Aorta (tissue), 5 donors: Measurements from ENCODE around the gene PTPRN2. TPM values are rescaled to one million over a fixed set of nuclear protein-coding genes. Genes with fewer than 3 reads are reported as not detected.
"Not testable (repeated sequence)": the region's sequence is repeated elsewhere in the genome, so short reads cannot be mapped to it uniquely, and the experiment has no call there.

Experiments used
- ATAC-seq: fragments of 200-7000 bp; cut with Tn5 transposase; one replicate; pipeline ENCODE4 v1.9.1; 2022; ENCODE audit warnings: moderate library complexity; ENCODE audit not compliant: low FRiP score
- DNase-seq, 2 donors: peaks; one replicate each; pipeline ENCODE4 v3.0.0-alpha.2; 2020
- H3K27ac ChIP-seq, 2 donors: one replicate each; pipeline ENCODE4 v1.5.1; 2013; ENCODE audit warnings: low read length in 2 of 2, mild to moderate bottlenecking in 2 of 2, moderate library complexity in 2 of 2, control low read depth in 1 of 2, inconsistent platforms in 1 of 2, low read depth in 1 of 2
- H3K27me3 ChIP-seq, 2 donors: one replicate each; pipeline ENCODE4 v1.6.1; 2013; ENCODE audit warnings: control low read depth in 1 of 2, low read length in 1 of 2, mild to moderate bottlenecking in 1 of 2, moderate library complexity in 1 of 2; ENCODE audit not compliant: insufficient read depth in 2 of 2, control insufficient read depth in 1 of 2
- H3K36me3 ChIP-seq, 2 donors: one replicate each; pipeline ENCODE4 v1.6.1; 2013; ENCODE audit warnings: control low read depth in 1 of 2, low read length in 1 of 2, mild to moderate bottlenecking in 1 of 2; ENCODE audit not compliant: insufficient read depth in 2 of 2, control insufficient read depth in 1 of 2
- H3K4me1 ChIP-seq, 2 donors: one replicate each; pipeline ENCODE4 v1.6.1; 2013; ENCODE audit warnings: low read length in 2 of 2, control low read depth in 1 of 2, mild to moderate bottlenecking in 1 of 2, moderate library complexity in 1 of 2; ENCODE audit not compliant: insufficient read depth in 2 of 2, control insufficient read depth in 1 of 2
- H3K4me3 ChIP-seq, 2 donors: one replicate each; pipeline ENCODE4 v1.5.1; 2013; ENCODE audit warnings: low read length in 2 of 2, control low read depth in 1 of 2, mild to moderate bottlenecking in 1 of 2
- H3K9me3 ChIP-seq: one replicate; pipeline ENCODE4 v1.6.1; 2013; ENCODE audit warnings: mild to moderate bottlenecking, low read length; ENCODE audit not compliant: control insufficient read depth
- WGBS, 2 donors: extraction: QIAGEN DNeasy Blood & Tissue Kit; methylation state at CpG; one replicate each; pipeline ENCODE4 v1.1.7; 2013; 5-methylcytosine and 5-hydroxymethylcytosine counted together
- intact Hi-C, 2 donors: fragments of 100-400 bp; cut with DNase I; formaldehyde crosslinking; loops; one replicate each; pipeline versions ENCODE4 v1.14.2 to v1.15.0; 2022
- polyA plus RNA-seq, 2 donors: library from polyadenylated mRNA; stranded (reverse); fragments of 200-250 nt; gene quantifications; one replicate each; pipeline ENCODE4 v1.2.3, GENCODE V29; 2013
- total RNA-seq, 2 donors: library from RNA; stranded (reverse); fragmentation: NEBNext Ultra II Directional; extraction: Animal tissue kit (Norgen Biotek cat#: 25700); gene quantifications; one replicate each; pipeline ENCODE4 v1.2.1, GENCODE V29; 2021
- donor health status: healthy with polysubstance abuse.
- donor health status: Bipolar disorder and iron deficiency.
- donor health status: DM: no; HTN: no; CAD: no.
- donor health status: DM: no; HTN: no; CAD: no.
- donor health status: DM: yes; HTN: yes; CAD: no.

PTPRN2 gene
- total and polyA plus RNA-seq, 4 donors: 0.67 to 3.3 (median 1.4) TPM

DNA sequence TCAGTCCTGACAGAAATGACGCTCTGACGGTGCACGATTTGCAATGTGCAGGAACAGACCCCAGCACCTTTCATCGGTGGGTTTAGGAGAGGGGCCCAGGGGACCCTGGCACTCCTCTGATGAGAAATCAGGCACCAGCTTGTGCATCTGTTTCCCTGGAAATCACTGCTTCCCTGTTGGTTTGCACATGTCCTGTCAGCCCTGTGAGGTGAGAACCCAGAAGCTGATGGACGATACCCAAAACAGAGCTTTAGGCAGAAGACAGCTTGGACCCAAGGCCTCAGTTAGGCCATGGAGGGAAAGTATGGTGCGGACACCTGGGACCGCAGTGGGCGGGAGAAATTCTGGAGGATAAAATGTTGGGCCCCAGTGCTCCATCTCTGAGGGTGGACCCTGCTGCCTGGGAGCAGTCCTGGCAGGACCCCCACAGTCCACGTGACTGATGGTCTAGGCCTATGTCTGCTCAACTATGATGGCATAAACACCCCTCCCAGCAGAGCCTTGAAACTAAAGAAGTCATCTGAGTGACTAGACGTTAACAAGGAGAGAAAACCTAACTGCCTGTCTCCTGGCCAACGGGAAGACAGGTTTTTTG is 242.8 kb downstream of the PTPRN2 start:
- H3K27me3 ChIP-seq: no peaks in the 10 kb centered on the region
- WGBS, 2 donors: 78 to 86% methylated on average over 11 of the region's 11 CpGs
- H3K9me3 ChIP-seq: no peaks in the 10 kb centered on the region
- ATAC-seq: no peak
- no peaks in the 10 kb centered on the region for H3K4me1 ChIP-seq
- H3K4me3 ChIP-seq: no peak overlapping the region
- intact Hi-C loops: no loop called here
- no peak overlapping the region for H3K27ac ChIP-seq
- no peaks in the 10 kb centered on the region for H3K36me3 ChIP-seq
- no peak for DNase-seq

GRCh38 chr7:158343936-158344455 is 243.6 kb downstream of the PTPRN2 start:
- no peak for ATAC-seq
- H3K9me3 ChIP-seq: no peaks in the 10 kb centered on the region
- no peaks in the 10 kb centered on the region for H3K36me3 ChIP-seq
- H3K4me1 ChIP-seq: no peaks in the 10 kb centered on the region
- DNase-seq: no peak
- H3K27me3 ChIP-seq: no peaks in the 10 kb centered on the region
- intact Hi-C loops: no loop called here
- 78 to 79% methylated on average over 10 of the region's 10 CpGs for WGBS, 2 donors
- H3K27ac ChIP-seq: no peak overlapping the region
- H3K4me3 ChIP-seq: no peak overlapping the region

GRCh38 chr7:158343526-158343925 is 244.1 kb downstream of the PTPRN2 start:
- Histone ChIP-seq H3K27me3 (no peaks in the 10 kb centered on the region), H3K4me1 (no peaks in the 10 kb centered on the region), H3K36me3 (no peaks in the 10 kb centered on the region), H3K4me3 (no peak overlapping the region), H3K27ac (no peak overlapping the region), H3K9me3 (no peaks in the 10 kb centered on the region)
- intact Hi-C loops: no loop called here
- no peak for ATAC-seq
- DNase-seq: no peak
- 94% methylated on average over 20 of the region's 20 CpGs for WGBS, 2 donors

DNA sequence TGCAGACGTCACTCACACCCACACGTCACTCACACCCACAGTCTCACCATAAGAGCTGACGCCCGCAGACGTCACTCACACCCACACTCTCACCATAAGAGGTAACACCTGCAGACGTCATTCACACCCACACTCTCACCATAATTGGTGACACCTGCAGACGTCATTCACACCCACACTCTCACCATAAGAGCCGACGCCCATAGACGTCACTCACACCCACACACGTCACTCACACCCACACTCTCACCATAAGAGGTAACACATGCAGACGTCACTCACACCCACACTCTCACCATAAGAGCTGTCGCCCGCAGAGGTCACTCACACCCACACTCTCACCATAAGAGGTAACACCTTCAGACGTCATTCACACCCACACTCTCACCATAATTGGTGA is 246.5 kb downstream of the PTPRN2 start:
- DNase-seq, H3K9me3 ChIP-seq, ATAC-seq, H3K4me1 ChIP-seq, intact Hi-C loops, H3K27ac ChIP-seq, H3K36me3 ChIP-seq, H3K4me3 ChIP-seq, H3K27me3 ChIP-seq: not testable (repeated sequence)
- 86 to 91% methylated on average over 13 to 15 of the region's 15 CpGs for WGBS, 2 donors

- ATAC-seq, H3K4me1 ChIP-seq, H3K9me3 ChIP-seq, H3K27me3 ChIP-seq, H3K4me3 ChIP-seq, intact Hi-C loops, DNase-seq, H3K36me3 ChIP-seq, H3K27ac ChIP-seq: not testable (repeated sequence)
- WGBS, 2 donors: 80 to 84% methylated on average over 9 of the region's 9 CpGs
Observed at GRCh38 chr7:158336952-158337351, 250.7 kb downstream of the PTPRN2 start.

- H3K36me3 ChIP-seq, H3K4me3 ChIP-seq, H3K27me3 ChIP-seq, H3K27ac ChIP-seq, DNase-seq, H3K4me1 ChIP-seq, H3K9me3 ChIP-seq, intact Hi-C loops, ATAC-seq: not testable (repeated sequence)
- 85 to 86% methylated on average over 3 to 4 of the region's 5 CpGs for WGBS, 2 donors
Observed at GRCh38 chr7:158332516-158332915, 255.1 kb downstream of the PTPRN2 start.

- H3K4me3 ChIP-seq, H3K27me3 ChIP-seq, H3K27ac ChIP-seq, H3K9me3 ChIP-seq, H3K36me3 ChIP-seq, intact Hi-C loops, ATAC-seq, H3K4me1 ChIP-seq, DNase-seq: not testable (repeated sequence)
- WGBS, 2 donors: 92 to 94% methylated on average over 18 of the region's 18 CpGs
Observed at GRCh38 chr7:158331826-158332450, 255.7 kb downstream of the PTPRN2 start.

DNA sequence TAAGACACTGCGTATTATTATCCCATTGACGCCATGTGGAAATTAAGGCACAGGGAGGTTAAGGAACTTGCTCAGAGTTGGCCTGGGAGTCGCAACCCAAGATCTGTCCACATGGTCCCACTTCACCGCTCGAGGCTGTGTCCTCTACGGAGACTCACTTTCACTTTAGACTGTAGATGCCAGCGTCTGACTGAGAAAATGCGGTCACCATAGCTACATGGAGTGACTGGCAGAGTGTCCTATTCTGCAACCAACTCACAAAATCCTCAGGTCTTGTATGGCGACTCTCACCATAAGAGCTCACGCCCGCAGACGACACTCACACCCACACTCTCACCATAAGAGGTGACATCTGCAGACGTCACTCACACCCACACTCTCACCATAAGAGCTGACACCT is 257.9 kb downstream of the PTPRN2 start:
- WGBS, 2 donors: 93% methylated on average over 13 of the region's 13 CpGs
- H3K4me3 ChIP-seq: no peak overlapping the region
- H3K9me3 ChIP-seq: no peaks in the 10 kb centered on the region
- ATAC-seq: no peak
- H3K4me1 ChIP-seq: no peaks in the 10 kb centered on the region
- DNase-seq: no peak
- H3K27ac ChIP-seq: no peak overlapping the region
- no peaks in the 10 kb centered on the region for H3K36me3 ChIP-seq
- intact Hi-C loops: no loop called here
- H3K27me3 ChIP-seq: no peaks in the 10 kb centered on the region

DNA sequence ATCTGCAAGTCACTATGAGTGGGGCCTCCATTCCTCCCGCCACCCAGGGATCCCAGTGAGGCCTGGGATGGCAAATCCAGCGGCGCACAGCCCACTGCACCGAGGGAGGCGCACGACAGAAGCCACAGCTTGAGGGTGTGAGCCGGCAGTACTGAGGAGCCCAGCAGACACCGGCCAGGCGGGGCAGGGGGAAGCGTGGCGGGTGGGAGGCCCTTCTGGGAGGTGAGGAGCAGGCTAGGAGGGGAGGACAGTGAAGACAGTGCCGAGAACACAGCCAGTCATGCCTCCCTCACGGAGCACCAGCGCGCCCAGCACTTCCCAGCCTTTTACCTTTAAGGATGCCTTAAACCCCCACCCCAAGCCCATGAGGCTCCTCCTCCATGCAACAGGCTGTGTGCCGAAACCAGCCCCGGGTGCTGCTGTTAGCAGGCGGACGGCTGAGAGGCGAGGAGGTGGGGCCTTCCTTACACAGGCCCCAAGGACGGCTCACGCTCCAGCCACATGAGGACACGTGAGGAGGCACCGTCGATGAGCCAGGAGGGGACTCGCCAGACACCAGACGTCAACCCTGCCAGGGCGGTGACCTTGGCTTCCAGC is 258.5 kb downstream of the PTPRN2 start:
- intact Hi-C loops: no loop called here
- no peaks in the 10 kb centered on the region for H3K36me3 ChIP-seq
- 79 to 82% methylated on average over 28 of the region's 28 CpGs for WGBS, 2 donors
- H3K27ac ChIP-seq: no peak overlapping the region
- no peak for DNase-seq
- H3K4me3 ChIP-seq: no peak overlapping the region
- no peaks in the 10 kb centered on the region for H3K9me3 ChIP-seq
- no peak for ATAC-seq
- H3K27me3 ChIP-seq: no peaks in the 10 kb centered on the region
- no peaks in the 10 kb centered on the region for H3K4me1 ChIP-seq
